ENCODE measurements around the gene RBPMS2.

RBPMS2 gene

DNA sequence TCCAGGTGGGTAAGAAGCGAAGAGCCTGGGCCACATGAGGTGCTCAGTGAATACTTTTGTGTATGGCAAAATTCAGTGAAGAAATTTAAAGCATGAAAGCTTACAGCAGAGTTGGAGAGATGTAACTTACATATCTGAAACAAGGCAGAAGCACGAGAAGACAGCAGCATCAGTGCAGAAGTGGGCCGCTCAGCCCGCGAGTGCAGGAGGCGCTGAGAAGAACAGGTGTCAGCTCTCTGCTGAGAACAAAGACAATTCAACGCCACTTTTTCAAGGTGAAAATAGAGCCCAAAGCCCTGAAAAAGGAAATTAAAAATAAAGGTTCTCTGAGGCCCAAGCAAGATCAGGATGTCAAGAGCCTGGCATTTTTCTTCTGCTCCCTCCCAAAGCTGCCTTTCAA lies 58.3 kb downstream of the RBPMS2 start:
- DNase-seq = no peak

DNA sequence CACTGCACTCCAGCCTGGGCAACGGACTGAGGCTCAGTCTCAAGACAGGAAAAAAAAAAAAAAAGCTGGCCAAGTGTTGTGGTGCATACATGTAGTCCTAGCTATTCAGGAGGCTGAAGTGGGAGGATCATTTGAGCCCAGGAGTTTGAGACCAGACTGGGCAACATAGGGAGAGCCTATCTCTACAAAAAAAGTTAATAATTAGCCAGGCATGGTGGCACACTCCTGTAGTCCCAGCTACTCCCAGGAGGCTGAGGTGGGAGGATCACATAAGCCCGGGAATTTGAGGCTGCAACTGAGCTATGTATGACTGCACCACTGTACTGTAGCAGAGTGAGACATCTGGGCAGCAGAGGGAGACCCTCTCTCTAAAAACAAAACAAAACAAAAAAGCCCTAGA lies 58.9 kb downstream of the RBPMS2 start:
- DNase-seq = no peak

DNA sequence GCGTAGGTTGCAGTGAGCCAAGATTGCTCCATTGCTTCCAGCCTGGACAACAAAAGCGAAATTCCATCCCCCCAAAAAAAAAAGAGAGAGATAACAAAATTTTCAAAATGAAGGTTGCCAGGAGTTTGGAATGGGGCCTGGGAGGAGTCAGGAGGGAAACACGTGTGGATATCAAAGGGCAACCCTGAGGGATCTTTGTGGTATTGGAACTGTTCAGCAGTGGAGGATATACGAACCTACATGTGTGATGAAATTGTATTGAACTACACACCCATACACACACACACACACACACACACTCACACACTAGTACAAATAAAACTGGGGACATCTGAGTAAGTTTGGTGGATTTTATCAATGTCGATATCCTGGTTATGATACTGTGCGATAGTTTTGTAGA lies 61.8 kb downstream of the RBPMS2 start:
- DNase-seq = no peak

DNA sequence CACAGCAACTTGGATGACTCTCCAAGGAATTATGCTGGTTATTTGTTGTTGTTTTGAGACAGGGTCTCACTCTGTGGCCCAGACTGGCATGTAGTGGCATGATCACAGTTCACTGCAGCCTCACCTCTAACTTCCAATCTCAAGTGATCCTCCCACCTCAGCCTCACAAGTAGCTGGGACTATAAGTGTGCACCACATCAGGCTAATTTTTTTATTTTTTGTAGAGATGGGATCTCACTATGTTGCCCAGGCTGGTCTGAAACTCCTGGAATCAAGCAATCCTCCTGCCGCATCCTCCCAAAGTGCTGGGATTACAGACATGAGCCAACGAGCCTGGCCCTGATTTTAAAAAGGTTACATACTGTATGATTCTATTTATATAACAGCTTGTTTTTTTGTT lies 63.0 kb downstream of the RBPMS2 start:
- no peak for DNase-seq

DNA sequence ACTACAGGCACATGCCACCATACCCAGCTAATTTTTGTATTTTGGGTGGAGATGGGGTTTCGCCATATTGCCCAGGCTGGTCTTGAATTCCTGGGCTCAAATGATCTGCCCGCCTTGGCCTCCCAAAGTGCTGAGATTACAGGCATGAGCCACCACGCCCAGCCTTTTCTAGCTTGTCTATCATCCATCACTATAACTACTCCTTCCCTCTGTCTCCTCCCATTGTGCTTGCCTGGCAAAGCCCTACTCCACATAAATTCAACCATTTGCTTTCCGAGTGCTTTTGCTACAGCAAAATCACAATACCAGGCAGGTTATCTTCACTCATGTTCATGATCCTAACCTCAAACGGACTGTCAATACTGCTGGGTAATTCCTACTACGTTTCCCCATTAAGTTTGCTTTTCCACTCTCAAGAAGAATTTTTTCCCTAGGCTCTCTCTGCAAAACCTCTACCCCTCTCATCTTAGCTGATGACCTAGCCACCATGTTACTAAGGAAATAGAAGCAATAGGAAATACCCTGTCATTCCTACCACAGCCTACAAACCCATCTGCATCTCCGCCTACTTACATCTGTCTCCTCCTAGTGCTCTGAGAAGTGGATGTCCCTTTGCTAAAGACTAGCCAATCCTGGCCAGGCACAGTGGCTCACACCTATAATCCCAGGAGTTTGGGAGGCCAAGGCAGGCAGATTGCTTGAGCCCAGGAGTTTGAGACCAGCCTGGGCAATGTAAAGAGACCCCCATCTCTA lies 64.5 kb downstream of the RBPMS2 start:
- no peak for DNase-seq

DNA sequence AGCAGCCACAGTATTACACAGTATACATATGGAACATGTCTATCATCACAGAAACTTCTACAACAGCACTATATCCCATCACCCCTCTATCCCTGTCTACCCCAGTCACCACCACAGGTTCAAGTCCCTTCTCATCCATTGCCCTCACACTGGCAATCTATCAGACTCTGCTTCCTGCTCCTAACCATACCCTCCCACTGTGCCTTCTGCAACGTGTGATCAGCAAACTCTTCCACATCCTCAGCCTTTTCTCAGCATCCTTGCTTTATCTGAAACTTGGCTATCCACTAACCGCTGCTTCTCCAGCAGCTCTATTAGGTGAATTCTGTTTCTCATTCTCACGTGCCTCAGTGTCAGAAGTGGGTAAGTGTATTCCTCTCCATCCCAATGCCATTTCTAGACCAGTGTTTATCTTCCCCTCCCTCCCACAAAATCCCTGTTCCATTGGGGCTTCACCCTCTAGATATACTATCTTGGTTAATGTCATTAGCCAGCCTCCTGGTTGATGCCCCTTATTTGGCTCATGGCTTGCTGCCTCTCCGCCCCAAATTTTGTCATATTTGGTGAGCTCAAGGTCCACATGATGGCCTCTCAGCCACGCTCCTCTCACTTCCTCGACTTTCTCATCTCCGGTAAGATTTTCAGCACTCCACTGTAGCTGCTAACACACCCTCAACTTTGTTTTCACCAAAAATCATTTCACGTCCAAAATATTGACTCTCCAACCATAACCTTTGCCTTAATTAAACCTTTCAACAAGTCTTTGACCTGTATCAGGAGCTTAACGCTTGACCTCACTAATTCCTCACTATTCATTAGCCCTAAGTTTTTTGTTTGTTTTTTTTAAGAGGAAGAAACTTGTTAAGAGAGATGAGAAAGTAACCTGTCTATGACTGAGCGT lies 69.1 kb downstream of the RBPMS2 start:
- no peak for DNase-seq

DNA sequence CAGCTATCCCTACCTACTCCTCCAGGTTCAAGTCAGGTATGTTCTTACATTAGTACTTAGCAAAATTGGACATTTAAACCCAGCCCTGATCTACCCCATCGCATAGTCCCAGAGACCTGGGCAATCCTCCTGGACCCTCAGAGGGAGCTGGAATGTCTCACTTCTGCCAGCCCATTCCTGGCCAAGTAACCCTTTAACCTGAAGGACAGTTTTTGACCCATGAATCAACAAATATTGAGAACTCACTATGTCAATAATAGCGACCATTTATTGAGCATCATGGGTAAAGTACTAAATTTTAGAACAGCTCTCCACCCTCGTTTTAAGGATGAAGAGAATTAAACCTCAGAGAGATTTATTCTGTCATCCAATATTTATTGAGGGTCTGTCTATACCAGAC lies 70.4 kb downstream of the RBPMS2 start:
- DNase-seq = no peak

DNA sequence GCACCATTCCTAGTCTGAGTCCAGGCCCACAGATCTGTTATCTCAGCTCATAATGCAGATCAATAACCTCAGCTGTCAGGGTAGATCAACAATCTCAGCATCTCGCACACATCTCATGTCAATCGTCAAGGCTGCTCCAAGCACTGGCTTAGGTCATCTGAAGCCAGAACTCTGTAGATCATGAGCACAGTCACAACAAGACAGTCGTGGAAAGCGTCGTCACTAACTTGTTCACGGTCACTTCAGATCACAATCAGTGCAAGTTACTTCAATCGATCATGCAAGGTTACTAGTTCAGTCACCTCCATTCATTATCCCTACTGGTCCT lies 71.8 kb downstream of the RBPMS2 start:
- no peak for DNase-seq

DNA sequence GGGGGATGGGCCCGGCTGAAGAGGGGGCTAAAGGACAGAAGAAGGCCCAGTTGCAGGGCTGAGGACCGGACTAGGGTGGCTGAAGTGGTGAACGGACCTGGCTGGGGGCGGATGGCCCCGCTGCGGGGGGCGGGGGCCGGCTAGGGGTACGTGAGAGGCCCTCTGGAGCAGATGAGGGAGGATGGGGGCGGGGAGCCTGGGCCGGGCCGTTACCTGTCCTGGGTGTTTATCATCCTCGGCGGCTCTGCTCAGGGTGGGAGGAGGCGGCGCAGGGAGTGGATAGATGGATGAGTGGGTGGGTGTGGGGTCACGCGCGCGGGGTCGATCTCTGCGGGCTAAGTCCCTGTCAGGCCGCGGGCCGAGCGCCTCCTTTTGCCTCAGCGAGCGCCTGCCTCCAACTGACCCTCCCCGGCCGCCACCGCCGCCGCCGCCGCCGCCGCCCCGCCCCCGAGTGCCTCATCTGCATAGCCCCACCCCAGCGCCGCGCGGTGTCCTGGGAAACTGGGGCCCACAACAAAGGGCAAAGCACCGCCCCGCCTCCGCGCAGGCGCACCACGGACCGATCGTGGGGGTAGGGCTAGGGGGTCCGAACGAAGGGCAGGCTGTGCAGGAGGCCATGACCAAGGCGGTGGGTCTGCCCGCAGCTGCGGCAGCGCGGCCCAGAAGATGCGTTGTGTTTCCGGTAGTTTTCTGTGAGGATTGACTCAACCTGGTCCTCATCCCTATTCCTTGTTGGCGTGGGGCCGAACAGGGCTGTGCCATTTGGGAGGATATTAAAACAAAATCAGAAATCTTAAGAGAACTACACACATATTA lies 72.4 kb downstream of the RBPMS2 start:
- DNase-seq = peak; percentile 46

DNA sequence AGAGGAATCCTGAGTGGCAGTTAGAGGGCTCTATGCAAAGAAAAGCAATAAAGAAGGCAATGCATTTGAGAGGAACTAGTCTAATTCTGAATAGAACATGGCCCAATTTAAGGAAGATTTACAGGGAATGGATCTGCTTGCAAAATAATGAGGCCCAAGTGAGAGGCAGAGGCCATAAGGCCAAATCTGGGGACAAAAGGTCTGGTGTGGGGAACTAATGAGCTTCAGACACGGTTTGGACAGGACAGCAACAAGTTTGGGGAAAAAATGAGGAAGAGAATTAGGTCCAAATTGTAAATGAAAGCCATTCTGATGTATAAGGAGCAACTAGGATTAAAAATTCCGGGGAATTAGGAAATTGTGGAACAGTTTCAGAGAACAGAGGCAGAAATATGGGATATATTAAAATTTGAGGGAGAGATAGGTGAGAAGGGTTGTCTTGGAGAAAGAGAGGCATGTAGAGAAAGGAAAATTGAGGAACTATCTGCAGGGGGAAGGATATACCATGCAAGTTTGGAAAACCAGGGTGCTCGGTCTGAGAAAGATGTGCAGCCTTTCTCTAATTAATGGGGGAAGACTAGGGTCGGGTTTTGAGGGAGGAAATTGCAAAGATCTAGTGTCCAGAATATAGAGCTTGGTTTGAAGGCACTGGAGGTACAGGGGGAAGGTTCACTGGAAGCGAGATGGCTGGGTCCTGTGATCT lies 73.8 kb downstream of the RBPMS2 start:
- DNase-seq = no peak

DNA sequence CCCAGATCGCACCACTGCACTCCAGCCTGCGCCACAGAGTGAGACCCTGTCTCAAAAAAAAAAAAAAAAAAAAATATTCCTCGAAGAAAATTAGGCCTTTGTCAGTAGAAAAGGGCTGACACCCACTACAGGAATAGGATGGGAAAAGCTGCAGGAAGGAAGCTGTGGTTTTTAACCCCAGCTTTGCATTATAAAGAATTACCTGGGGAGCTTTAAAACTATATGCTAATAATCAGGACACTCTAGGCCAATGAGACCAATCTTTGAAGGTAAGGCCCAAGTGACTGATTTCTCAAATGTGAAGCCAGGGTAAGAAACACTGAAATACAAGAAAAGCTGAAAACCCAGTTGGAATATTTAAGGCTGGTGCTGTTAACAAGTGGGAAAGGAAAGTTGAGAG lies 74.3 kb downstream of the RBPMS2 start:
- no peak for DNase-seq

DNA sequence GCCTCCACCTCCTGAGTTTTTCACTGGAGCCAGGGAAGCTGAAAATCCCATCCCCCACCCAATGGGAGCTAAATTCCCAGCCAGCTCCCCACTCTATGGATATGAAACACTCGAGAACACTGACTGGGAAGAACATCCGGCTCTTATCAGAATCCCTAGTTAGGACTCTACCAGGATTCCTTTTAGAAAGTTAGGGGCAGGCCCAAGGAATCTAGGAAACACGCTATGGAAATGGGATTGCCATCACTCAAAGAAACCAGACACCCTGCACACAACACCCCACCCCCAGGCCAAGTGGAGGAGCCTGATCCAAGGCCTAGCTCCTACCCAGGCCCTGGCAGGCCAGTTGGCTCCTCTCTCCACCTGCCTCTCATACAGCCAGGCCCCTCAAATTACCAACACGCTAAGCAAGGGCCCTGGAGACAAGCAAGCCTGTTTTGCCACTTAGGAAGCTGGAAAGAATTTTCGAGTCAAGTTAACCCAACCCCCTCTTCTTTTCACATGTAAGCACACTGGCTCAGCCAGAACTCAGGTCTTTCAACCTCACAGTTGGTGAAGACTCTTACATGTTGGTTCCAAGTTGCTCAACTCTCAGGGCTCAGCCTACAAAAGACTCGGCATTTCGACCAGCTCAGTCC lies 75.5 kb downstream of the RBPMS2 start:
- DNase-seq = no peak

DNA sequence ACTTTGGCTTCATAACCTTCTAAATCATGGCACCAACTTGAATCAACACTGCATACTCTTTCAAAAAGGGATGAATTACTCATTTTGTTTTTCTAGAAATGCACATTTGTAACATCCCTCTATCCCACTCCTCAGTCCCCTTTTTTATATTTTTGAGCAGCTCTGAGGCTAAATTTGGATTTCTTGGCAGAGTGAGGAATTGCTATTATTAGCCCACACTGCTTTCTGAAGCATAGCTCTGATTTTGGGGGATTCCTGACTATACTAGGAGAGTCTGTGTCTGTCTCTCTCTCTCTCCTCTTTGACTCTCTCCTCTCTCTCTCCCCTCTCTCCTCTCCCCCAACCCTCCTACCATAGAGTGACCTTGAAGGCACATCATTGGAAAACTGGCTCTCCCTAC lies 76.6 kb downstream of the RBPMS2 start:
- DNase-seq = no peak

DNA sequence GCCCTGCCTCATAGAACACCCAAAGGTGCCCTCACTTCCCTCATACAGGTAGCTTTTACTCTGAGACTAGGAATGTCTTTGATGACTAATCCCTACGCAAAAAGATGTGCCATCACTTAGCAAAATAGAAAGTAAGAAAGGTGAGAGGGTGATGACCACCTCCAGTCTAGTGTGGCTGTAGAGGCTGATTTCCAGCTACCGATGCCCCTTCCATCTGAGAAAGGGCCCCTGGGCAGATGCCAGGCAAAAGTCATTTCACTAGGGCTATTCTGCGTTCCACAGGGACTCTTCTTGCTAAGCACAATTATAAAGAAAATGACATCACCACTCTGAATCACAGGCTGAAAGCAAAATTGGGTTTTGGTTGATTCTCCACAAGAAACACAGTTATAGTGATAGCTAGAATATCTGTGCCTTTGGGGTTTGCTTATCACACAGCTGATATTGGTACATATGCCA lies 77.4 kb downstream of the RBPMS2 start:
- DNase-seq = no peak

DNA sequence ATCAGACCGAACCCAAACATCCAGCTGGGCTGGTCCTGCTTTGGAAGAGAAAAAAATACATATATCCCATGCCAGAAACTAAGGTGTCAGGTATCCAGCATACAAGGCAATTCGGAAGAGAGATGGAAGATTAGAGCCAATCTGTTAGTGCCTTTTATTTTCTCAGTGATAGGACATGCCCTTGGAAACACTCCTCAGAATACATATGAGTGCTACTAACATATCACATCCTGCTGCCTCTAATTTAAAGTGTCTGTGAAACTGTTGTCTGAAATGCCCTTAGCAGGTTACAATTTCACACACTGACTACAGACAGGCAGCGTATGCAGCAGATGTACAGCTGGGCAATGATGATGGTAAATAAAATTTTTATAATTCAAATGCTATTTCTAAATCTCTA lies 78.9 kb downstream of the RBPMS2 start:
- no peak for DNase-seq

DNA sequence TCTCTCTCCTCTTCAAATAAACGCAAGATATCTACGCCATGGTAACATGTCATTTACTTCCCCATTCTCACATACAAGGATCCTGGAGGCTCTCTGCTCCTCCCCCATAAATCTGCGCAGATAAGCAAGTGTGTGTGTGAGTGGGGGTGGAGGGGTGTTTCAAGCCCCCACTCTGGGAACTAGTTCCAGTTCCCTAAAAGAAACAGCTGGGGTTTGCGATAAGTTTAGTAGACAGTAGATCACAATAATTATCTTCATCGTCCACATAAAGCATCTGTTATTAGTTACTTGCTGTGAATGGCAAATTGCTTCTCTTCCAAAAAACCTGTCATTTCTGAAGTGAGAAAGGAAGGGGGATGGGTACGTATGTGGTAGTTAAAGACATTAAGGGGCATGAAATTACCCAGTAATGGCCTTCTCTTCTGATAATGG lies 79.8 kb downstream of the RBPMS2 start:
- no peak for DNase-seq

DNA sequence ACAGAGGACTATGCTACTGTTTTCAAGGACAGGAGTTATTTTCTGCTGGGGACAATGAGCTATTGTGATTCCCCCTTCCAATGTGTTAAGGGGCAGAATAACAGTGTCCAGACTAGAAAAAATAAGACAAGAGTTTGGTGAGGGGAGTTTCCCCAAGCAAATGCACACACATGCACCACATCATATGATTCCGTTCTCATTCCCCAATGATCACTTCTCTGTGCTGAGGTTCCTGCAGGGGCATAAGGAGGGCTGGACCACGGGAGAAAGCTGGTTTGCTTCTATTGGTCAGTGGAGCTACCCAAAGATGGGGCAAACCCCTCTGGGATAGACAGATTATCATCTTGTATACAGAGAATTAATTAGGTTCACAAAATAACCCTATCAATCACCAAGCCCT lies 80.6 kb downstream of the RBPMS2 start:
- DNase-seq = no peak

DNA sequence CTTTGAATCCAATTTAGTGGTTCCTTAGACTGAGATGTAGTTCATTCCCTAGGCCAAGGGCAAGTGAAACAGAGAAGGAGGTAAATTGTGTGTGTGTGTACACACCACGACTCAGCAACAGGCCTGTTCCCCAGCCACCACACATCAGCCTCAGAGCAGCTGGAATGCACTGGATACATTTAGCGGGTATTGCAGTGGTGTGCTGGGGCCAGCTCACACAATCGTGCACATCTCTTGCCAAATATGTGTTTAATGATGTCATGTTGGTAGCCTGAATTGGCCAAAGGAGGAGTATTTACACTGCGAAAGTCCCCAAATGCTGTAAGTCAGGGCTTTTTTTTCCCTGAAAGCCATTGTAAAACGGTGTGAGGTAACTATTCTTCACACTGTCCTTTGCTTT lies 82.3 kb downstream of the RBPMS2 start:
- DNase-seq = no peak

DNA sequence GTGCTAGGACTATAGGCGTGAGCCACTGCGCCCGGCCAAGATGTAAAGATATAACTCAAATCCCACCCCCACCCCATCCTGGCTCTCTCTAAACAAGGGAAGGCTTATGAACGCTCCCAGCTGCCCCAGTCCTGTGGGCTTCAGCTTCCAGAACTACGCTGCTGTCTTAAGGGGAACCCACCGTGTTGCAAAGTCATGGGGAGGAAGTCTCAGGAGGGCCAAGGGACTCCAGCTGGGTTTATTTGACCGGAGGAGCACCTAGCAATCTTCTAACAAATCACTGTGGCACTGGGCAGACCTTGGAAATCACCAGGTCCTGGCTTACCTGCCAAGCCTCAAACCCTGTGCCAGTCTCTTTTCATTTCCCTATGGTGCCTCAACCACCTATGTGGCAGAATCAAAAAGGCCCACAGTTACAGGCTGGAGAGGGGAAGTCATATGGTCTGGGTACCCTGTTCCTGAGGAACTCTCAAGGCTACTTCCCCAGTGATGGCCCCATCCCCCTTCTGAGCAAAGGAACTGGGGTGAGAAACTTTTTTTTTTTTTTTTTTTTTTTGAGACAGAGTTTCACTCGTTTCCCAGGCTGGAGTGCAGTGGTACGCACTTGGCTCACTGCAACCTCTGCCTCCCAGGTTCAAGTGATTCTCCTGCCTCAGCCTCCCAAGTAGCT lies 83.4 kb downstream of the RBPMS2 start:
- no peak for DNase-seq

DNA sequence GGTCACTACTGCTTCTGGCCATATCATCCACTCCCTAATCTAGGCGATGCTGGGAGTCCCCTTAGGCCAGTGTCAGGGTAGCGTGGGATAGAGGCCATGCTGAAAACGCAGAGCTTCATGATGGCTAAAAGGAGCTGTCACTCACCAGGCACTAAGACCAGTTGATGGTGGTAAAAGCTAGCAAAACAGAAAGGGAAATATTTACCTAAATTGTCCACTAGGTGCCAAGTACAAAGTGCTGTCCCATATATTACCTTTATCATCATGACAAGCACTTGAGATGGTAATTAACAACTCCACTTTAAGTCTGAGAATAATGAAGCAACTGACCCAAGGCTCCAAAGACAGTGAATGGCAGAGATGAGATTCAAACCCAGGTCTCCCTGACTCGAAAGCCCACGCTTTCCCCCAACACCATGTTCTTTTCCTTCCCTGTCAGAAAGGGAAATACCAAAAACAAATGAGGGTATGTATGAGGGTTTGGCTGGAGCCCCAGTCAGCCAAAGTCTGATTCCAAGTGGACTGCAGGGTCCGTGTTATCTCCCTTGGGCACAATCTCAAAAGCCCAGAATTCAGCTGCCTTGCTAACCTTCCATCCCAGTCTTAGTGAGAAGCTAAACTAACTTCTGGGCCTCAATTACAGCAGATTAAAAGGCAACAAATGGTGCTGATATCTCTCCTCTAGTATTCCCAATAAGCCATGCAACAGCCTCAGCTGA lies 84.7 kb downstream of the RBPMS2 start:
- DNase-seq = no peak

DNA sequence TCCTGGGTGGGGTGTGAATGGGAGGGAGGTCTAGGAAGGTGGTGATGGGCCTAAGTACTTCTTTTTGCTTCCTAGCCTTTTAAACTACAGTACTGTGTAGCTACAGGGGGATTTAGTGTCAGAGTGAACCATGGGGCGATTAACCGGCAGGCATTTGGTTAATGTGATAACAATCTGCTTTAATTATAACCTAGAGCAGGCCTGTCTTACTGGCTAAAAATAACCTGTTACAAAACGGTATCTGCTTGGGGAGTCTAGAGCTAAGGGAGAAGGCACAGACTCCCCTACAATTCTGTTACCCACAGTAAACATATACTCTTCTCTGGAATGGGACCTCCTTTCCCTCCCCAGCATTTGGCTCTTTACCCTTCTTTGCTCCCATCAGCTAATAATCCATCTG lies 85.4 kb downstream of the RBPMS2 start:
- no peak for DNase-seq

All from DMS153 (cell line).